GM18907 (cell line): ENCODE data around the gene PRKRIP1.
"Not testable (repeated sequence)": the region's sequence is repeated elsewhere in the genome, so short reads cannot be mapped to it uniquely, and the experiment has no call there.

Experiments used
- ATAC-seq: cut with Tn5 transposase; IDR thresholded peaks from one replicate; pipeline ENCODE4 v1.9.1; 2021; ENCODE audit warnings: mild to moderate bottlenecking, moderate library complexity; ENCODE audit not compliant: unreplicated experiment

The PRKRIP1 gene

GRCh38 chr7:102403563-102403962, 7.4 kb downstream of the PRKRIP1 start:
- no peak for ATAC-seq

GRCh38 chr7:102404005-102404861, 8.1 kb downstream of the PRKRIP1 start:
- ATAC-seq: peak; percentile 83

GRCh38 chr7:102404862-102405188, 8.7 kb downstream of the PRKRIP1 start:
- not testable (repeated sequence) for ATAC-seq

- no peak for ATAC-seq
These were observed 11.7 kb downstream of the PRKRIP1 start for GRCh38 chr7:102407910-102408309.

- ATAC-seq: peak; percentile 67
These were observed 12.4 kb downstream of the PRKRIP1 start for GRCh38 chr7:102408530-102408929.

- no peak for ATAC-seq
These were observed 13.2 kb downstream of the PRKRIP1 start for GRCh38 chr7:102409340-102409739.

GRCh38 chr7:102410123-102410522, 14.0 kb downstream of the PRKRIP1 start:
- no peak for ATAC-seq

GRCh38 chr7:102410918-102411317, 14.8 kb downstream of the PRKRIP1 start:
- ATAC-seq: no peak

- ATAC-seq: no peak
These were observed 16.4 kb downstream of the PRKRIP1 start for GRCh38 chr7:102412548-102412947.

GRCh38 chr7:102413091-102413490, 16.9 kb downstream of the PRKRIP1 start:
- no peak for ATAC-seq

GRCh38 chr7:102413611-102414010, 17.4 kb downstream of the PRKRIP1 start:
- ATAC-seq: no peak

- ATAC-seq: peak; percentile 43
These were observed 19.6 kb downstream of the PRKRIP1 start for GRCh38 chr7:102415685-102416225.

- no peak for ATAC-seq
These were observed 20.2 kb downstream of the PRKRIP1 start for GRCh38 chr7:102416406-102416805.

- no peak for ATAC-seq
These were observed 20.9 kb downstream of the PRKRIP1 start for GRCh38 chr7:102417105-102417504.

- no peak for ATAC-seq
These were observed 22.4 kb downstream of the PRKRIP1 start for GRCh38 chr7:102418592-102418991.

GRCh38 chr7:102421706-102422240, 25.6 kb downstream of the PRKRIP1 start:
- ATAC-seq: no peak

- ATAC-seq: no peak
These were observed 28.0 kb downstream of the PRKRIP1 start for GRCh38 chr7:102424129-102424551.

GRCh38 chr7:102424787-102425218, 28.6 kb downstream of the PRKRIP1 start:
- ATAC-seq: peak; percentile 34

- peak; percentile 61 for ATAC-seq
These were observed 29.6 kb downstream of the PRKRIP1 start for GRCh38 chr7:102425639-102426267.

GRCh38 chr7:102426268-102427018, 30.3 kb downstream of the PRKRIP1 start:
- peak; percentile 46 for ATAC-seq

GRCh38 chr7:102427019-102427405, 30.8 kb downstream of the PRKRIP1 start:
- ATAC-seq: no peak
